ENCODE measurements around the gene RIMBP3C. TPM values are rescaled to one million over a fixed set of nuclear protein-coding genes. Genes with fewer than 3 reads are reported as not detected.

Gene RIMBP3C
- total and polyA plus RNA-seq, 2 of the 8 experiments (the other 6 are each of a cell fraction or from before 2014, with no cell fraction given): 0.08 TPM; not detected in 1

DNA sequence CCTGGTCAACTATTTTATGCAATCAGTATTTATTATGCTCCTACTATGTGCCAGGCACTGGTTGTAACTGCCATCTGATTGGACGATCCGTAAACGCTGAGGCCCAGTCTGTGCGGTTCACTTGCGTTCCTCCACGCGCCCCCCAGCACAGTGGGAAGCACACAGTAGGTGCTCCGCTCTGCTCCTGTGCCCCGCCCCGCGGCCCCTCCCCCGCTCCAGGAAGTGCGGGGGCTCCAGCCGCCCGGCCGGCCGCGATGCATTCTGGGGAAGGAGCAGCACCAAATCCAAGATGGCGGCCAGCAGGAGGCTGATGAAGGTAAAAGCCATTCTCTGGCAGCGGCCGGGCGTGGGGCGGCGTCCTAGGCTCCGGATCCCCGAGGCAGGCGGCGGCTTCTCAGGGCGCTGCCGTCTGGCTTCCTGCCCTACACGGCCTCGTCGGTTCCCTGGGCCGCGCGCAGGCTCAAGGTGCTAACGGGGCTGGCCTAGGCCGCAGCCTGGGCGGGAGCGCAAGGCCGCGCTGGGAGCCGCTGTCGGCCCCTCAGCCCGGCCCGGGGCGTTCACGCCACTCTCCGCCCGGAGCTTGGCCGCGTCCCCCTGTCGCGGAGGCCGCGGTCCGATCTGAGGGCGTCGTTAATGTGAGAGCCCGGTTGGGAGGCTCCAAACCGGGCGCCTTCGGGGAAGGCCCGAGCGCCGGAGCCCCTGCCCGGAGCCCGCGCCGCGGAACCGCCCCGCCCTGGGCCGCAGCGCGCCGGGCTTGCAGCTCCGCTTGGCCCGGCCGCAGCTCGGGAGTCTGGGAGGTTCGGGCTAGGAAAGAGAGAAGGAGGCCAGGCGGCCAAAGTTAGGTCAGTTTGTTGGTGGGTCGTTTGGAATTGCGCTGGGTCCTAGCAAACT is 16.4 kb upstream of the RIMBP3C start, which contains the start of gene UBE2L3 (continued):
- TF ChIP-seq TAF7 (optimal IDR thresholded peaks at IDR 0.05; ENCODE audit: borderline replicate concordance, low read depth, low read length): peak; percentile 91
- peak; percentile 43 for TF ChIP-seq KDM4A (IDR thresholded peaks at IDR 0.05; ENCODE audit: low read depth, low read length, severe bottlenecking)
